ENCODE measurements around the gene ATP5F1D. TPM values are rescaled to one million over a fixed set of nuclear protein-coding genes. Genes with fewer than 3 reads are reported as not detected.

Gene ATP5F1D
- total and polyA plus RNA-seq, 4 donors = 27.1 to 266 (median 187) TPM

DNA sequence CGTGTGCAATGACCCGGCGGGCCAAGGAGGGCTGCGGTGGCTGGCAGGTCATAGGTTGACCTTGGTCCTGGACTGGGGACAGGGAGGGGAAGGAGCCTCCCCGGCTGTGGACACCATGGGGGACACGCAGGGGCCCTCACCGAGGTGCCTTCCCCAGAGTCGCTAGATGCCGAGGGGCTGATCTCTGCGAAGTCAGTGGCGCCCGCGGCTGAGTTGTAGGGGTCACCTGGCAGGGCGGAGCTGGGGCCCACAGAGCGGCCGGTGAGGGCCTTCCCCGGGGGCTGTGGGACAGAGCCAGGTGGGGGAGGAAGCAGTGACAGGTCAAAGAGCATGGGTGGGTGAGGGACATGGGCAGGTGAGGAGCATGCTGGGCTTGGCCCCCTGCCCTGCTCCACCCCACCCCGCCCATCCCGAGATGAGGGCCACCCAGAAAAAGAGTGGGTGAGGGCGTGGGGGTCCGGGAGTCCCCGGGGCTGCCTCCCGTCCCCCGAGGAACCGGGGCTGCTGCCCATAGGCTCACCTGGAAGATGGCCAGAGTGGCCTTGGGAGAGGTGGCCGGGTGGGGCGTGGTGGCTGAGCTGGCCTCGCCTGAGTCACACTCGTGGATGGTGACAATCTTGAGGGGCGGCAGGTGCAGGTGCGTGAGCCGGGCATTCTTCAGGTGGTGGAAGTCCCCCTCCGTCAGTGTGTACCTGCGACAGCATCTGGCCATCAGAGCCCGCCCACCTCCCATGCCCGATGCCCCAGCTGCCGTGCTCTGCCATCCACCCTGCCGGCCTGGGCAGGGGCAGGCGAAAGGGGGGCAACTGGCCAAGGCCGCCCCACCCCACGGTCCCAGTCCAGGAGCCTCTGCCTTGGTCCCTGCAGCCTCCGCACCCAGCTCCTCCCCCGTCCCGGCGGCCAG lies 7.2 kb upstream of the ATP5F1D start:
- no peaks in the 10 kb centered on the region for H3K27me3 ChIP-seq (ENCODE audit: control insufficient read depth in 3 of 3, insufficient read depth in 3 of 3, low read length in 2 of 3)
- peaks cover 0 to 24% (median 9%) of the 10 kb centered on the region in 5 donors for H3K4me1 ChIP-seq (ENCODE audit: control insufficient read depth in 5 of 5, insufficient read depth in 5 of 5, low read length in 5 of 5)
- ATAC-seq (ENCODE audit: insufficient read depth, low FRiP score) (no peak), DNase-seq (no peak)
- H3K9me3 ChIP-seq (ENCODE audit: control insufficient read depth in 4 of 4, insufficient read depth in 3 of 4, low read length in 3 of 4) = no peaks in the 10 kb centered on the region
- H3K9ac ChIP-seq (ENCODE audit: insufficient read depth in 1 of 2, low read length in 2 of 2) = no peak overlapping the region
- H3K27ac ChIP-seq (ENCODE audit: low read depth in 1 of 2, low read length in 1 of 2) = no peak overlapping the region
- no peaks in the 10 kb centered on the region for H3K36me3 ChIP-seq (ENCODE audit: control insufficient read depth in 4 of 4, insufficient read depth in 4 of 4, low read length in 4 of 4)
- TF ChIP-seq, protein P1, sequence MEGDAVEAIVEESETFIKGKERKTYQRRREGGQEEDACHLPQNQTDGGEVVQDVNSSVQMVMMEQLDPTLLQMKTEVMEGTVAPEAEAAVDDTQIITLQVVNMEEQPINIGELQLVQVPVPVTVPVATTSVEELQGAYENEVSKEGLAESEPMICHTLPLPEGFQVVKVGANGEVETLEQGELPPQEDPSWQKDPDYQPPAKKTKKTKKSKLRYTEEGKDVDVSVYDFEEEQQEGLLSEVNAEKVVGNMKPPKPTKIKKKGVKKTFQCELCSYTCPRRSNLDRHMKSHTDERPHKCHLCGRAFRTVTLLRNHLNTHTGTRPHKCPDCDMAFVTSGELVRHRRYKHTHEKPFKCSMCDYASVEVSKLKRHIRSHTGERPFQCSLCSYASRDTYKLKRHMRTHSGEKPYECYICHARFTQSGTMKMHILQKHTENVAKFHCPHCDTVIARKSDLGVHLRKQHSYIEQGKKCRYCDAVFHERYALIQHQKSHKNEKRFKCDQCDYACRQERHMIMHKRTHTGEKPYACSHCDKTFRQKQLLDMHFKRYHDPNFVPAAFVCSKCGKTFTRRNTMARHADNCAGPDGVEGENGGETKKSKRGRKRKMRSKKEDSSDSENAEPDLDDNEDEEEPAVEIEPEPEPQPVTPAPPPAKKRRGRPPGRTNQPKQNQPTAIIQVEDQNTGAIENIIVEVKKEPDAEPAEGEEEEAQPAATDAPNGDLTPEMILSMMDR (IDR thresholded peaks at IDR 0.05; ENCODE audit: control extremely low read depth, extremely low read depth) = no peak
- H3K4me3 ChIP-seq = no peak overlapping the region
- 93 to 97% methylated on average over 40 to 45 of the region's 45 CpGs for WGBS, 2 donors

DNA sequence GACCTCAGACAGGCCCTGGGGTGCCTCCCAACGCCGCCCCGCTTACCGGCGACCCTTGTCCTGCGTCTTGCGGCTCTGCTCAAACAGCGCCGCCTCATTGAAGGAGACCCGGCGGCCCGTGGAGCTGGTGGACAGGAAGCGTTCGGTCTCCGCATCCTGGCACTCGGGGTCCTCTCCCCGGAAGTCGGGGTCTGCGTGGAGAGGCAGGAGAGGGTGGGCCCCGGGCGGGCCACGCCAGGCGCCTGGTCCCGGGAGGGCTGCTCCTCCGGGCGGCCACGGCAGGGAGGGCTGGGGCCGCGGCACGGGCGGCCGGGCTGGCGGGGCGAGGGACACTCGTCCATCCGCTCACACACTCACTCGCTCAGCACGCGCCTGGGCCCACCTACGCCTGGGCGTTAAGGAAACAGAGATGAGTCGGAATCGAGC lies 6.6 kb upstream of the ATP5F1D start:
- WGBS, 2 donors = 94 to 95% methylated on average over 41 to 43 of the region's 43 CpGs
- DNase-seq (no peak), ATAC-seq (ENCODE audit: insufficient read depth, low FRiP score) (no peak)
- no peaks in the 10 kb centered on the region for H3K27me3 ChIP-seq (ENCODE audit: control insufficient read depth in 3 of 3, insufficient read depth in 3 of 3, low read length in 2 of 3)
- H3K9ac ChIP-seq (ENCODE audit: insufficient read depth in 1 of 2, low read length in 2 of 2) = no peak overlapping the region
- H3K36me3 ChIP-seq (ENCODE audit: control insufficient read depth in 4 of 4, insufficient read depth in 4 of 4, low read length in 4 of 4) = no peaks in the 10 kb centered on the region
- H3K9me3 ChIP-seq (ENCODE audit: control insufficient read depth in 4 of 4, insufficient read depth in 3 of 4, low read length in 3 of 4) = no peaks in the 10 kb centered on the region
- no peak overlapping the region for H3K27ac ChIP-seq (ENCODE audit: low read depth in 1 of 2, low read length in 1 of 2)
- H3K4me3 ChIP-seq = no peak overlapping the region
- peaks cover 0 to 26% (median 12%) of the 10 kb centered on the region in 5 donors for H3K4me1 ChIP-seq (ENCODE audit: control insufficient read depth in 5 of 5, insufficient read depth in 5 of 5, low read length in 5 of 5)
- TF ChIP-seq, protein P1 (IDR thresholded peaks at IDR 0.05; ENCODE audit: control extremely low read depth, extremely low read depth) = no peak

DNA sequence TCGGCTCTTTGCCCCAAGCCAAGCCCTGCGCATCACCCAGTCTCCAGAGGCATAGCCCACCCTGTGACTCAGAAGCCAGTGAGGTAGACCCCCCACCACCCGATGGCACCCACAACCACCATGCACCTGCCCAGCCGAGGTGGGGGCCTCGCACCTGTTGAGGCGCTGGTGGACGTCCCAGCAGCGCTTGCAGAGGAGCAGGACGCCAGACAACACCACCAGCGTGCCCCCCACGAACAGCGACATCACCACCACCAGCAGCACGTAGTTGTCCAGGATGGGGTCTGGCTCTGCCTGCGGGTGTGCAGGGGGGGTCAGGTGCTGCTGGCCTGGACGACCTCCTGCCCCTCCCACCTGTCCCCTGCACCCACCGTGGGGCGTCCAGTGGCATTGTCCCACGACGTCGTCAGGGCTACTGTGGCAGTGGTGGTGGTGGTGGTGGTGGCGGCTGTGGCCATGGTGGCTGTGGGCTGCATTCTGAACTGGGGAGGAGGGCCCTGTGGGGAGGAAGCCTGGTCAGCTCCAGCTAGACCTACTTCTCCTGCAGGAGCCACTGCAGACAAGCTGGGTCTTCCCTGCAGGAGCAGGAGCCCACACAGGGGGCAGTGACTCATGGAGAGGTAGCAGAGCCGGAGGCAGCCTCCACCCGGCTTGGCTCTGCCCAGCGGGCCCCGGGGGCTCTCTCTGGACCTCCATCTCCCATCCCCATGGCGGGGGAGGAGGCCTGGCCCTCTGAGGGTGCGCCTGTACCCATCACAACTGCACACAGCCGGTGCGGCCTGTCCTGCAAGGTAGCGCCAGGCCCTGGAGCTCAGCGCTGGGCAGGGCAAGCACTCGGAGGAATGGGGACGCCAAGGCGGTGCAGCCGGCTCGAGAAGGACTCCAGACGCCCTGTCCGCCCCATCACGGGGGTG lies 5.7 kb upstream of the ATP5F1D start:
- no peaks in the 10 kb centered on the region for H3K9me3 ChIP-seq (ENCODE audit: control insufficient read depth in 4 of 4, insufficient read depth in 3 of 4, low read length in 3 of 4)
- DNase-seq (no peak), ATAC-seq (ENCODE audit: insufficient read depth, low FRiP score) (no peak)
- no peak overlapping the region for H3K9ac ChIP-seq (ENCODE audit: insufficient read depth in 1 of 2, low read length in 2 of 2)
- H3K4me3 ChIP-seq = no peak overlapping the region
- H3K4me1 ChIP-seq (ENCODE audit: control insufficient read depth in 5 of 5, insufficient read depth in 5 of 5, low read length in 5 of 5) = peaks cover 0 to 28% (median 12%) of the 10 kb centered on the region in 5 donors
- TF ChIP-seq, protein P1 (IDR thresholded peaks at IDR 0.05; ENCODE audit: control extremely low read depth, extremely low read depth) = no peak
- H3K27me3 ChIP-seq (ENCODE audit: control insufficient read depth in 3 of 3, insufficient read depth in 3 of 3, low read length in 2 of 3) = no peaks in the 10 kb centered on the region
- H3K36me3 ChIP-seq (ENCODE audit: control insufficient read depth in 4 of 4, insufficient read depth in 4 of 4, low read length in 4 of 4) = no peaks in the 10 kb centered on the region
- H3K27ac ChIP-seq (ENCODE audit: low read depth in 1 of 2, low read length in 1 of 2) = no peak overlapping the region
- 87% methylated on average over 39 of the region's 39 CpGs for WGBS, 2 donors
